Measurements from ENCODE around the gene FNDC5.

The FNDC5 gene

GRCh38 chr1:32884032-32884372 is 13.3 kb upstream of the FNDC5 start:
- no peak for DNase-seq (ENCODE audit: low read depth in 2 of 2)

- no peak for DNase-seq (ENCODE audit: low read depth in 2 of 2)
Observed at GRCh38 chr1:32883338-32884031, 12.8 kb upstream of the FNDC5 start.

- DNase-seq (ENCODE audit: low read depth in 2 of 2): no peak
Observed at GRCh38 chr1:32881871-32882850, 11.4 kb upstream of the FNDC5 start.

GRCh38 chr1:32881291-32881690 is 10.6 kb upstream of the FNDC5 start:
- DNase-seq (ENCODE audit: low read depth in 2 of 2): no peak

- no peak for DNase-seq (ENCODE audit: low read depth in 2 of 2)
Observed at GRCh38 chr1:32878637-32879041, 7.9 kb upstream of the FNDC5 start.

GRCh38 chr1:32878183-32878582 is 7.5 kb upstream of the FNDC5 start:
- no peak for DNase-seq (ENCODE audit: low read depth in 2 of 2)

- no peak for DNase-seq (ENCODE audit: low read depth in 2 of 2)
Observed at GRCh38 chr1:32877211-32878110, 6.7 kb upstream of the FNDC5 start.

GRCh38 chr1:32876341-32877210 is 5.9 kb upstream of the FNDC5 start:
- DNase-seq (ENCODE audit: low read depth in 2 of 2): no peak

GRCh38 chr1:32874860-32875752 is 4.4 kb upstream of the FNDC5 start:
- no peak for DNase-seq (ENCODE audit: low read depth in 2 of 2)

GRCh38 chr1:32873484-32873883 is 2.8 kb upstream of the FNDC5 start:
- no peak for DNase-seq (ENCODE audit: low read depth in 2 of 2)

GRCh38 chr1:32872192-32872460 is 1.4 kb upstream of the FNDC5 start:
- no peak for DNase-seq (ENCODE audit: low read depth in 2 of 2)

- DNase-seq (ENCODE audit: low read depth in 2 of 2): no peak
Observed at GRCh38 chr1:32871364-32872191, 866 bp upstream of the FNDC5 start.

- no peak for DNase-seq (ENCODE audit: low read depth in 2 of 2)
Observed at GRCh38 chr1:32869923-32870614, 643 bp downstream of the FNDC5 start.

GRCh38 chr1:32868806-32869455 is 1.8 kb downstream of the FNDC5 start:
- no peak for DNase-seq (ENCODE audit: low read depth in 2 of 2)

- no peak for DNase-seq (ENCODE audit: low read depth in 2 of 2)
Observed at GRCh38 chr1:32868085-32868484, 2.6 kb downstream of the FNDC5 start.

GRCh38 chr1:32867671-32868070 is 3.0 kb downstream of the FNDC5 start:
- no peak for DNase-seq (ENCODE audit: low read depth in 2 of 2)

GRCh38 chr1:32867151-32867550 is 3.6 kb downstream of the FNDC5 start:
- DNase-seq (ENCODE audit: low read depth in 2 of 2): no peak
